DOHH2 (cell line): Measurements from ENCODE around the gene CEP78.

ENCODE experiments used
- H3F3A ChIP-seq: fragments of 200-600 bp; sonication (generic), shearing (Covaris generic); 2 replicates; pipeline ENCODE4 v1.6.0; 2016; ENCODE audit warnings: antibody characterized with exemption, mild to moderate bottlenecking; ENCODE audit not compliant: control insufficient read depth, insufficient read depth
- H3K27ac ChIP-seq: fragments of 200-600 bp; sonication (generic); 2 replicates; pipeline ENCODE4 v1.5.1; 2014; ENCODE audit warnings: low read depth, mild to moderate bottlenecking, low read length, moderate library complexity
- H3K27me3 ChIP-seq: fragments of 200-600 bp; sonication (generic); 2 replicates; pipeline ENCODE4 v1.6.1; 2014; ENCODE audit warnings: mild to moderate bottlenecking, low read length, mixed read lengths; ENCODE audit not compliant: control insufficient read depth
- H3K36me3 ChIP-seq: fragments of 200-600 bp; sonication (generic); 2 replicates; pipeline ENCODE4 v1.6.1; 2014; ENCODE audit warnings: mild to moderate bottlenecking, low read length, moderate library complexity, mixed read lengths; ENCODE audit not compliant: control insufficient read depth
- H3K4me1 ChIP-seq: fragments of 200-600 bp; sonication (generic); 2 replicates; pipeline ENCODE4 v1.6.1; 2014; ENCODE audit warnings: mild to moderate bottlenecking, low read length, mixed read lengths; ENCODE audit not compliant: control insufficient read depth
- H3K4me2 ChIP-seq: fragments of 200-600 bp; sonication (generic); 2 replicates; pipeline ENCODE4 v1.6.0; 2014; ENCODE audit warnings: mild to moderate bottlenecking, low read length, moderate library complexity
- H3K4me3 ChIP-seq: fragments of 200-600 bp; sonication (generic); 2 replicates; pipeline ENCODE4 v1.5.1; 2014; ENCODE audit warnings: mild to moderate bottlenecking, low read length, mixed read lengths
- H3K79me2 ChIP-seq: fragments of 200-600 bp; sonication (generic); 2 replicates; pipeline ENCODE4 v1.6.1; 2014; ENCODE audit warnings: mild to moderate bottlenecking, low read length, mixed read lengths; ENCODE audit not compliant: control insufficient read depth
- H3K9me2 ChIP-seq: fragments of 200-600 bp; sonication (generic); replicated peaks from 2 replicates; pipeline ENCODE4 v1.6.1; 2014; ENCODE audit warnings: mild to moderate bottlenecking, low read length, mixed read lengths; ENCODE audit not compliant: control insufficient read depth
- H3K9me3 ChIP-seq: fragments of 200-600 bp; sonication (generic); 2 replicates; pipeline ENCODE4 v1.6.1; 2014; ENCODE audit warnings: antibody characterized with exemption, low read length, mixed read lengths; ENCODE audit not compliant: control insufficient read depth, insufficient read depth
- H4K20me1 ChIP-seq: fragments of 200-600 bp; sonication (generic); 2 replicates; pipeline ENCODE4 v1.6.0; 2014; ENCODE audit warnings: low read depth, mild to moderate bottlenecking, antibody characterized with exemption, low read length, moderate library complexity; ENCODE audit not compliant: control insufficient read depth, insufficient read depth
- CTCF ChIP-seq: fragments of 200-600 bp; sonication (generic); IDR thresholded peaks from one replicate; pipeline ENCODE4 v1.5.1; 2014; ENCODE audit warnings: antibody characterized with exemption, mild to moderate bottlenecking, low read depth, low read length; ENCODE audit not compliant: poor library complexity, severe bottlenecking
- EZH2phosphoT487 ChIP-seq: fragments of 200-600 bp; sonication (generic); IDR thresholded peaks from 2 replicates; pipeline ENCODE4 v1.6.1; 2017; ENCODE audit warnings: borderline replicate concordance, mild to moderate bottlenecking, antibody characterized with exemption, low read length, moderate library complexity, mixed read lengths

The CEP78 gene

GRCh38 chr9:78324682-78325081 is 88.8 kb downstream of the CEP78 start:
- Histone ChIP-seq H3K79me2 (no peaks in the 10 kb centered on the region), H3K4me3 (no peak overlapping the region), H4K20me1 (no peaks in the 10 kb centered on the region), H3K36me3 (peaks cover 69% of the 10 kb centered on the region), H3K4me2 (no peak overlapping the region), H3K4me1 (no peaks in the 10 kb centered on the region), H3F3A (no peaks in the 10 kb centered on the region), H3K9me3 (no peaks in the 10 kb centered on the region), H3K27ac (no peak overlapping the region), H3K9me2 (no peaks in the 10 kb centered on the region), H3K27me3 (no peaks in the 10 kb centered on the region)
- TF ChIP-seq CTCF (no peak), EZH2phosphoT487 (no peak)

- Histone ChIP-seq H3K27ac (no peak overlapping the region), H3K4me1 (no peaks in the 10 kb centered on the region), H3K79me2 (no peaks in the 10 kb centered on the region), H3K36me3 (peaks cover 65% of the 10 kb centered on the region), H3K9me2 (no peaks in the 10 kb centered on the region), H3F3A (no peaks in the 10 kb centered on the region), H3K9me3 (no peaks in the 10 kb centered on the region), H4K20me1 (no peaks in the 10 kb centered on the region), H3K27me3 (no peaks in the 10 kb centered on the region), H3K4me3 (no peak overlapping the region), H3K4me2 (no peak overlapping the region)
- TF ChIP-seq EZH2phosphoT487: no peak
- TF ChIP-seq CTCF: no peak
Observed at GRCh38 chr9:78325343-78325742, 89.5 kb downstream of the CEP78 start.

GRCh38 chr9:78325846-78326360 is 90.0 kb downstream of the CEP78 start:
- Histone ChIP-seq H3K9me3 (no peaks in the 10 kb centered on the region), H3K27me3 (no peaks in the 10 kb centered on the region), H3F3A (no peaks in the 10 kb centered on the region), H3K9me2 (no peaks in the 10 kb centered on the region), H3K4me3 (no peak overlapping the region), H3K4me1 (no peaks in the 10 kb centered on the region), H3K36me3 (peaks cover 60% of the 10 kb centered on the region), H3K4me2 (no peak overlapping the region), H3K79me2 (no peaks in the 10 kb centered on the region), H3K27ac (no peak overlapping the region), H4K20me1 (no peaks in the 10 kb centered on the region)
- TF ChIP-seq EZH2phosphoT487 (no peak), CTCF (no peak)
